H1 (cell line): ENCODE results near the gene EFCAB8. TPM values are rescaled to one million over a fixed set of nuclear protein-coding genes. Genes with fewer than 3 reads are reported as not detected.

Experiments
- CTCF ChIA-PET: fragments of 300-600 bp; sonication (Branson Sonifier 250); formaldehyde crosslinking; loops from one replicate; lab custom pipeline; 2021; ENCODE audit not compliant: partially characterized antibody; lab: Charles Lee
- POLR2A ChIA-PET: fragments of 300-600 bp; sonication (Branson Sonifier 250); formaldehyde crosslinking; loops from one replicate; lab custom pipeline; 2021; ENCODE audit warnings: inconsistent platforms; ENCODE audit not compliant: partially characterized antibody; lab: Charles Lee
- DNase-seq, 2 experiments: peaks; one replicate each; pipeline versions ENCODE4 v3.0.0 to v3.0.0-alpha.2; 2010 to 2022; ENCODE audit warnings: low spot score in 2 of 2, low read depth in 1 of 2, mixed read lengths in 1 of 2
- FAIRE-seq: peaks from 2 replicates; lab custom pipeline; 2011; peaks lifted over from hg19 to GRCh38; lab: Jason Lieb, UNC
- H2AFZ ChIP-seq: 2 replicates; pipeline ENCODE4 v1.8.1; 2012; ENCODE audit warnings: low read length, inconsistent platforms
- H2AK5ac ChIP-seq: 2 replicates; pipeline ENCODE4 v1.6.1; 2013; ENCODE audit warnings: low read depth, low read length
- H2BK120ac ChIP-seq: replicated peaks from 2 replicates; pipeline ENCODE3; 2013; ENCODE audit warnings: low read depth, low read length, inconsistent platforms
- H2BK12ac ChIP-seq: 2 replicates; pipeline ENCODE4 v1.6.1; 2013; ENCODE audit warnings: low read depth, low read length
- H2BK15ac ChIP-seq: 2 replicates; pipeline ENCODE4 v1.6.1; 2013; ENCODE audit warnings: low read length
- H2BK20ac ChIP-seq: 2 replicates; pipeline ENCODE4 v1.6.1; 2013; ENCODE audit warnings: low read length
- H2BK5ac ChIP-seq: 2 replicates; pipeline ENCODE4 v1.6.1; 2013; ENCODE audit warnings: low read depth, low read length
- H3K14ac ChIP-seq: 2 replicates; pipeline ENCODE4 v1.6.1; 2013; ENCODE audit warnings: inconsistent platforms; ENCODE audit not compliant: insufficient read length
- H3K18ac ChIP-seq: 2 replicates; pipeline ENCODE4 v1.6.1; 2013; ENCODE audit warnings: low read length; ENCODE audit errors: extremely low read depth
- H3K23ac ChIP-seq: 2 replicates; pipeline ENCODE4 v1.6.1; 2013; ENCODE audit warnings: inconsistent platforms; ENCODE audit not compliant: insufficient read length
- H3K23me2 ChIP-seq: 2 replicates; pipeline ENCODE4 v1.6.1; 2013; ENCODE audit warnings: low read depth, low read length
- H3K27ac ChIP-seq: 2 replicates; pipeline ENCODE4 v1.6.1; 2011; ENCODE audit warnings: low read depth, low read length, inconsistent platforms
- H3K27me3 ChIP-seq, 4 experiments: replicated peaks in 1 of 4; 1 replicate in 1 of 4; 2 replicates in 3 of 4; pipeline versions ENCODE4 v1.6.1 to v1.8.1; 2011 to 2013; ENCODE audit warnings: low read length in 3 of 4, mild to moderate bottlenecking in 3 of 4, inconsistent platforms in 2 of 4, mixed read lengths in 2 of 4, moderate library complexity in 1 of 4; ENCODE audit not compliant: control insufficient read depth in 3 of 4, insufficient read depth in 3 of 4; ENCODE audit errors: extremely low read depth in 1 of 4
- H3K36me3 ChIP-seq, 4 experiments: 2 replicates each; pipeline versions ENCODE4 v1.6.1 to v1.8.1; 2011 to 2013; ENCODE audit warnings: mild to moderate bottlenecking in 4 of 4, low read length in 3 of 4, moderate library complexity in 2 of 4, control low read depth in 1 of 4, inconsistent platforms in 1 of 4; ENCODE audit not compliant: insufficient read depth in 4 of 4, control insufficient read depth in 2 of 4
- H3K4ac ChIP-seq: replicated peaks from 2 replicates; pipeline ENCODE3; 2013; ENCODE audit warnings: low read length, low read depth, mixed read lengths, inconsistent platforms; ENCODE audit not compliant: insufficient read length
- H3K4me1 ChIP-seq, 4 experiments: replicated peaks in 1 of 4; 1 replicate in 1 of 4; 2 replicates in 3 of 4; pipeline versions ENCODE4 v1.6.1 to v1.8.1; 2011 to 2013; ENCODE audit warnings: low read length in 3 of 4, inconsistent platforms in 2 of 4, mixed read lengths in 1 of 4; ENCODE audit not compliant: insufficient read depth in 4 of 4, control insufficient read depth in 3 of 4
- H3K4me2 ChIP-seq, 2 experiments: 2 replicates each; pipeline versions ENCODE4 v1.6.1 to v1.8.1; 2011 to 2013; ENCODE audit warnings: low read depth in 2 of 2, low read length in 2 of 2, control low read depth in 1 of 2, inconsistent platforms in 1 of 2, mild to moderate bottlenecking in 1 of 2; ENCODE audit not compliant: insufficient read depth in 1 of 2
- H3K4me3 ChIP-seq, 4 experiments: fragments of 200-600, 300-600 bp in 1 of 4; sonication (generic), shearing (Covaris generic), sonication (Bioruptor Twin) in 1 of 4; 2 replicates each; pipeline versions ENCODE4 v1.5.1 to v1.8.1; 2011 to 2016; ENCODE audit warnings: low read length in 4 of 4, low read depth in 3 of 4, control low read depth in 2 of 4, inconsistent platforms in 2 of 4, mild to moderate bottlenecking in 2 of 4, mixed read lengths in 1 of 4, moderate library complexity in 1 of 4; ENCODE audit not compliant: insufficient read depth in 2 of 4; ENCODE audit errors: extremely low read depth in 1 of 4
- H3K56ac ChIP-seq: replicated peaks from 2 replicates; pipeline ENCODE3; 2013; ENCODE audit warnings: low read depth, mild to moderate bottlenecking, mixed read lengths, low read length, inconsistent platforms; ENCODE audit not compliant: insufficient read length
- H3K79me1 ChIP-seq: 2 replicates; pipeline ENCODE4 v1.6.1; 2013; ENCODE audit warnings: low read depth, low read length, control low read depth
- H3K79me2 ChIP-seq, 2 experiments: 2 replicates each; pipeline versions ENCODE4 v1.6.1 to v1.8.1; 2012 to 2013; ENCODE audit warnings: low read length in 2 of 2, mild to moderate bottlenecking in 2 of 2, inconsistent platforms in 1 of 2; ENCODE audit not compliant: insufficient read depth in 2 of 2, control insufficient read depth in 1 of 2
- H3K9ac ChIP-seq, 4 experiments: replicated peaks in 1 of 4; 1 replicate in 1 of 4; 2 replicates in 3 of 4; pipeline versions ENCODE4 v1.6.1 to v1.8.1; 2011 to 2013; ENCODE audit warnings: low read depth in 3 of 4, low read length in 3 of 4, control low read depth in 2 of 4, mild to moderate bottlenecking in 2 of 4, moderate library complexity in 2 of 4, inconsistent platforms in 1 of 4; ENCODE audit errors: extremely low read depth in 1 of 4
- H3K9me3 ChIP-seq, 2 experiments: 2 replicates each; pipeline versions ENCODE4 v1.6.1 to v1.8.1; 2012 to 2013; ENCODE audit warnings: mild to moderate bottlenecking in 2 of 2, moderate library complexity in 2 of 2, control low read depth in 1 of 2, inconsistent platforms in 1 of 2, low read depth in 1 of 2, low read length in 1 of 2, mixed read lengths in 1 of 2; ENCODE audit not compliant: insufficient read depth in 2 of 2
- H4K20me1 ChIP-seq, 2 experiments: replicated peaks in 1 of 2; 2 replicates each; pipeline versions ENCODE3 to v1.8.1; 2011 to 2013; ENCODE audit warnings: inconsistent platforms in 2 of 2, low read length in 2 of 2, mild to moderate bottlenecking in 1 of 2; ENCODE audit not compliant: insufficient read depth in 2 of 2, control insufficient read depth in 1 of 2
- H4K5ac ChIP-seq: 2 replicates; pipeline ENCODE4 v1.6.1; 2013; ENCODE audit warnings: low read length, low read depth, mixed read lengths, inconsistent platforms; ENCODE audit not compliant: insufficient read length
- H4K8ac ChIP-seq: 2 replicates; pipeline ENCODE4 v1.8.0; 2013; ENCODE audit warnings: mild to moderate bottlenecking, moderate library complexity, low read length, inconsistent platforms; ENCODE audit not compliant: insufficient read depth; ENCODE audit errors: extremely low read depth
- H4K91ac ChIP-seq: replicated peaks from 2 replicates; pipeline ENCODE3; 2013; ENCODE audit warnings: low read length, mixed read lengths, inconsistent platforms; ENCODE audit not compliant: insufficient read length
- CEBPB ChIP-seq: IDR thresholded peaks from 2 replicates; pipeline ENCODE4 v1.6.1; 2012; ENCODE audit warnings: low read depth, low read length
- FOSL1 ChIP-seq: IDR thresholded peaks from 2 replicates; pipeline ENCODE4 v1.6.1; 2011; ENCODE audit warnings: mild to moderate bottlenecking, low read depth, low read length, moderate library complexity; ENCODE audit not compliant: insufficient read depth
- JUN ChIP-seq: IDR thresholded peaks from 2 replicates; pipeline ENCODE4 v1.6.1; 2011; ENCODE audit warnings: low read depth, mild to moderate bottlenecking, improper control_type of control experiment, low read length
- KDM4A ChIP-seq: IDR thresholded peaks from one replicate; pipeline ENCODE4 v1.7.1; 2012; ENCODE audit warnings: low read depth, mild to moderate bottlenecking, moderate library complexity, low read length, inconsistent platforms; ENCODE audit not compliant: severe bottlenecking
- POLR2AphosphoS5 ChIP-seq: IDR thresholded peaks from 2 replicates; pipeline ENCODE4 v1.6.1; 2011; ENCODE audit warnings: low read depth, low read length
- SUZ12 ChIP-seq: fragments of 200-600 bp; sonication (generic); IDR thresholded peaks from 2 replicates; pipeline ENCODE4 v1.6.1; 2012; ENCODE audit warnings: mild to moderate bottlenecking, inconsistent platforms, low read length, moderate library complexity, mixed read lengths
- WGBS, 2 experiments: shearing (Covaris generic) in 1 of 2; methylation state at CpG; one replicate each; pipeline versions ENCODE4 v1.1.6 to v1.1.7; 2013 to 2015; ENCODE audit warnings: low lambda C conversion rate in 2 of 2, mixed read lengths in 2 of 2, inconsistent platforms in 1 of 2, low coverage in 1 of 2, missing lambda C conversion rate in 1 of 2; ENCODE audit not compliant: insufficient replicate concordance in 2 of 2, insufficient coverage in 1 of 2, insufficient read length in 1 of 2; ENCODE audit errors: extremely low coverage in 1 of 2, missing lambda C conversion rate in 1 of 2; 5-methylcytosine and 5-hydroxymethylcytosine counted together
- polyA plus RNA-seq, 7 experiments: library from polyadenylated mRNA; depleted of rRNA in 3 of 7; stranded (reverse) in 5 of 7; unstranded in 2 of 7; fragments of >200 nt in 5 of 7; fragments of 200-250 nt in 2 of 7; gene quantifications; 1 replicate in 5 of 7; 2 replicates in 1 of 7; 4 replicates in 1 of 7; pipeline versions ENCODE4 v1.2.1 to v1.2.3, GENCODE V29; 2011 to 2013; ENCODE audit warnings: missing spikeins in 2 of 7, mixed read lengths in 2 of 7
- total RNA-seq: library from RNA; stranded (reverse); fragmentation: NEBNext Ultra II Directional; extraction: Animal tissue kit (Norgen Biotek cat#: 25700); gene quantifications from 2 replicates; pipeline ENCODE4 v1.2.1, GENCODE V29; 2021

Gene EFCAB8
- total and polyA plus RNA-seq, 2 of the 8 experiments (the other 6 are each of a cell fraction or from before 2014, with no cell fraction given), result 0.06 to 0.20 TPM

- Histone ChIP-seq H3K4ac (no peak overlapping the region), H3K27me3 (peaks cover 13 to 37% (median 25%) of the 10 kb centered on the region in 4 experiments), H3K4me2 (no peak overlapping the region), H2BK15ac (no peak overlapping the region), H3K56ac (no peak overlapping the region), H2BK12ac (no peak overlapping the region), H4K5ac (no peak overlapping the region), H3K36me3 (no peaks in the 10 kb centered on the region), H3K23me2 (no peaks in the 10 kb centered on the region), H4K91ac (no peak overlapping the region), H3K79me2 (no peaks in the 10 kb centered on the region), H3K4me1 (no peaks in the 10 kb centered on the region), H3K18ac (no peak overlapping the region), H3K9me3 (no peaks in the 10 kb centered on the region), H2BK5ac (no peak overlapping the region), H3K23ac (no peak overlapping the region), H3K9ac (no peak overlapping the region), H4K8ac (no peak overlapping the region), H3K27ac (no peak overlapping the region), H3K4me3 (no peak overlapping the region), H4K20me1 (peaks cover 0 to 3% of the 10 kb centered on the region in 2 experiments), H2BK20ac (no peak overlapping the region), H3K79me1 (no peaks in the 10 kb centered on the region), H2AK5ac (no peak overlapping the region), H2AFZ (no peak overlapping the region), H2BK120ac (no peak overlapping the region), H3K14ac (no peak overlapping the region)
- ChIA-PET POLR2A (no interaction called here), CTCF (interaction anchor here (0.9 to 4.5 kb wide), 21 partner anchors 11 to 194 kb away, joined by 3 to 41 read pairs (median 7); partner anchors contain the start of gene SUN5)
- WGBS, 2 experiments, result 80% methylated on average over 1 of the region's 1 CpG; no CpG with 5 or more reads in 1 of the 2 experiments
- TF ChIP-seq CEBPB, result no peak
- no peak for TF ChIP-seq KDM4A
- no peak for TF ChIP-seq POLR2AphosphoS5
- no peak for TF ChIP-seq FOSL1
- no peak for TF ChIP-seq JUN
- TF ChIP-seq SUZ12, result no peak
- no peak for DNase-seq
- no peak for FAIRE-seq
Observed at GRCh38 chr20:32946629-32947028, 87.9 kb downstream of the EFCAB8 start.
